H1 (cell line): ENCODE data around the gene TPST2.

Source experiments
- EP300 ChIP-seq, 2 experiments: IDR thresholded peaks; 1 replicate in 1 of 2; 2 replicates in 1 of 2; pipeline ENCODE4 v1.6.1; 2011 to 2012; ENCODE audit warnings: low read depth in 2 of 2, low read length in 2 of 2, mild to moderate bottlenecking in 2 of 2, borderline replicate concordance in 1 of 2, inconsistent platforms in 1 of 2, moderate library complexity in 1 of 2
- EZH2 ChIP-seq: fragments of 200-600 bp; sonication (generic); IDR thresholded peaks from 2 replicates; pipeline ENCODE4 v1.7.1; 2012; ENCODE audit warnings: low read depth, mild to moderate bottlenecking, moderate library complexity, low read length, inconsistent platforms; ENCODE audit not compliant: severe bottlenecking
- JUND ChIP-seq: IDR thresholded peaks from 2 replicates; pipeline ENCODE4 v1.6.1; 2011; ENCODE audit warnings: mild to moderate bottlenecking, improper control_type of control experiment, low read length
- POLR2AphosphoS5 ChIP-seq: IDR thresholded peaks from 2 replicates; pipeline ENCODE4 v1.6.1; 2011; ENCODE audit warnings: low read depth, low read length
- SIN3A ChIP-seq, 2 experiments: IDR thresholded peaks in 1 of 2; conservative IDR thresholded peaks in 1 of 2; 2 replicates each; pipeline ENCODE4 v1.6.1; 2011 to 2012; ENCODE audit warnings: low read length in 2 of 2, improper control_type of control experiment in 1 of 2, low read depth in 1 of 2, mild to moderate bottlenecking in 1 of 2
- TF ChIP-seq, protein P1 (sequence below), 3 experiments: IDR thresholded peaks; 1 replicate in 2 of 3; 2 replicates in 1 of 3; pipeline versions ENCODE4 v1.5.1 to v1.6.1; 2011; ENCODE audit warnings: low read length in 3 of 3, mild to moderate bottlenecking in 3 of 3, inconsistent platforms in 2 of 3, low read depth in 1 of 3, moderate library complexity in 1 of 3; ENCODE audit not compliant: insufficient read depth in 1 of 3; ENCODE audit errors: control extremely low read depth in 1 of 3

DNA sequence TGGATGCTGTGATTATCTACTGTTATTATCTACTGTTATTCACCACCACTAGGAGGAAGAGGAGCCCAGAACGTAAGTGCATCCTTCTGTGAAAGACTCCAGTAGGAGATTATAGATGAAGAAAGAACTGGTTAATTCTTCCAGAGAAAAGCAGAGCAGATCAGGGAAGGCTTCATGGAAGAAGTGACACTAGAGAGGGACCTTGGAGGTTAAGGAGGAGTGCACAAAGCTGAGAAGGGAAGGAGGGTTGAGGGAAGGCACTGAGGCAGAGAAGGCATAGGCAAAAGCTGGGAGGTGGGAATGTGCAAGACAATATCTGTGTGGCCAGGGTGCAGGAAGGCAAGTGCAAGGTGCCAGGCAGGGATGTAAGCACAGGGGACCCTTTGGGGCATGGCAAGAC is 14.4 kb upstream of the TPST2 start:
- TF ChIP-seq EP300 (IDR thresholded peaks at IDR 0.05; ENCODE audit: borderline replicate concordance in 1 of 2, low read depth in 2 of 2, low read length in 2 of 2), result no peak
- TF ChIP-seq, protein P1, sequence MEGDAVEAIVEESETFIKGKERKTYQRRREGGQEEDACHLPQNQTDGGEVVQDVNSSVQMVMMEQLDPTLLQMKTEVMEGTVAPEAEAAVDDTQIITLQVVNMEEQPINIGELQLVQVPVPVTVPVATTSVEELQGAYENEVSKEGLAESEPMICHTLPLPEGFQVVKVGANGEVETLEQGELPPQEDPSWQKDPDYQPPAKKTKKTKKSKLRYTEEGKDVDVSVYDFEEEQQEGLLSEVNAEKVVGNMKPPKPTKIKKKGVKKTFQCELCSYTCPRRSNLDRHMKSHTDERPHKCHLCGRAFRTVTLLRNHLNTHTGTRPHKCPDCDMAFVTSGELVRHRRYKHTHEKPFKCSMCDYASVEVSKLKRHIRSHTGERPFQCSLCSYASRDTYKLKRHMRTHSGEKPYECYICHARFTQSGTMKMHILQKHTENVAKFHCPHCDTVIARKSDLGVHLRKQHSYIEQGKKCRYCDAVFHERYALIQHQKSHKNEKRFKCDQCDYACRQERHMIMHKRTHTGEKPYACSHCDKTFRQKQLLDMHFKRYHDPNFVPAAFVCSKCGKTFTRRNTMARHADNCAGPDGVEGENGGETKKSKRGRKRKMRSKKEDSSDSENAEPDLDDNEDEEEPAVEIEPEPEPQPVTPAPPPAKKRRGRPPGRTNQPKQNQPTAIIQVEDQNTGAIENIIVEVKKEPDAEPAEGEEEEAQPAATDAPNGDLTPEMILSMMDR (IDR thresholded peaks at IDR 0.05; ENCODE audit: control extremely low read depth in 1 of 3, insufficient read depth in 1 of 3, low read depth in 1 of 3, low read length in 3 of 3), result peak in 1 of 3 experiments; percentile 1; a peak in 1 of 4 replicates
- no peak for TF ChIP-seq EZH2
- TF ChIP-seq JUND, result no peak
- no peak for TF ChIP-seq SIN3A (conservative IDR thresholded peaks at IDR 0.05 in 1 of 2, IDR thresholded peaks at IDR 0.05 in 1 of 2; ENCODE audit: low read depth in 1 of 2, low read length in 2 of 2)
- no peak for TF ChIP-seq POLR2AphosphoS5
